Left ventricle myocardium superior (tissue), 1 donor: ENCODE data around the gene SMAD5. TPM values are rescaled to one million over a fixed set of nuclear protein-coding genes. Genes with fewer than 3 reads are reported as not detected.

Source experiments
- total RNA-seq: library from RNA; stranded (reverse); fragmentation: NEBNext Ultra II Directional; extraction: Animal tissue kit (Norgen Biotek cat#: 25700); gene quantifications from one replicate; pipeline ENCODE4 v1.2.1, GENCODE V29; 2021
- donor health status: DM: no; HTN: yes; CAD: no; lungs with severe emphysema.

The SMAD5 gene
- total RNA-seq, 1 donor from 2014 or later, result 41.7 TPM

Other genes starting within 250 kb of the SMAD5 start
- not detected for gene IL9, start 237.0 kb upstream of the SMAD5 start, total RNA-seq
- not detected for gene LECT2, start 177.9 kb upstream of the SMAD5 start, total RNA-seq
- 47.6 TPM for gene TGFBI, start 103.9 kb upstream of the SMAD5 start, total RNA-seq
- gene SMIM32, start 60.3 kb downstream of the SMAD5 start, total RNA-seq, result not detected
- gene TRPC7, start 232.7 kb downstream of the SMAD5 start, total RNA-seq, result not detected